Stimulated activated naive CD8-positive, alpha-beta T cell treated with anti-CD3 and anti-CD28 coated beads, Interleukin-15, Interleukin-2, amounts not matched to agents 100 ng/mL and 50 ng/mL, for 24 hours (primary cell): Measurements from ENCODE around the gene GUCA2B.

Experiments
- H3K27ac Mint-ChIP-seq: one replicate; pipeline ENCODE4 v1.8.0; 2021; ENCODE audit warnings: mild to moderate bottlenecking, mixed read lengths
- H3K27me3 Mint-ChIP-seq: one replicate; pipeline ENCODE4 v1.8.0; 2021; ENCODE audit warnings: mixed read lengths
- H3K36me3 Mint-ChIP-seq: one replicate; pipeline ENCODE4 v1.8.0; 2021; ENCODE audit warnings: low read depth, mixed read lengths
- H3K4me1 Mint-ChIP-seq: one replicate; pipeline ENCODE4 v1.8.0; 2021; ENCODE audit warnings: low read depth, mixed read lengths
- H3K4me3 Mint-ChIP-seq: one replicate; pipeline ENCODE4 v1.8.0; 2021; ENCODE audit warnings: mild to moderate bottlenecking, mixed read lengths
- H3K9me3 Mint-ChIP-seq: one replicate; pipeline ENCODE4 v1.8.0; 2021; ENCODE audit warnings: mixed read lengths

The GUCA2B gene

DNA sequence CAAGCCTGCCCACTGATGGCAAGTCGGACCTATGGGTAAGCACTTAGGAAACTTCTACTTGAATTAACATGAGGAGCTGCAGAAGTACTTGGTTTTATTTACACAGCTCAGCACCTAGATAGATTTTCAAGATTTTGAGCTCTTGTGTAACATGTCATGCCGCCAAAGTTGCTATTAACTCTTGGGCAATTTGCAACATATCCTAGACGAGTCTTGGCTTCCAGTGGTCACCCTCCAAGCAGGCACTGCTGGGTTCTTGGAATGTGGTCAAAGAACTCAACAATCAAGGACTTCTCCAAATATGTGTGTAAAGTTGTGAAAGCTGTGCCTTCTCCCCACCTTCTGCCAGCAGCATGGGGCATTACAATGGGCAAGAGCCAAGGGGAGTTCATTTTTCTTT is 17.8 kb upstream of the GUCA2B start:
- Mint-ChIP-seq H3K27me3 (peaks cover 3% of the 10 kb centered on the region), H3K4me3 (no peak overlapping the region), H3K9me3 (no peaks in the 10 kb centered on the region), H3K27ac (no peak overlapping the region), H3K4me1 (no peaks in the 10 kb centered on the region), H3K36me3 (no peaks in the 10 kb centered on the region)

- H3K36me3 Mint-ChIP-seq, result no peaks in the 10 kb centered on the region
- H3K27me3 Mint-ChIP-seq, result peaks cover 6% of the 10 kb centered on the region
- no peak overlapping the region for H3K27ac Mint-ChIP-seq
- H3K9me3 Mint-ChIP-seq, result no peaks in the 10 kb centered on the region
- no peaks in the 10 kb centered on the region for H3K4me1 Mint-ChIP-seq
- no peak overlapping the region for H3K4me3 Mint-ChIP-seq
Measured at GRCh38 chr1:42136466-42136865, 16.7 kb upstream of the GUCA2B start.

DNA sequence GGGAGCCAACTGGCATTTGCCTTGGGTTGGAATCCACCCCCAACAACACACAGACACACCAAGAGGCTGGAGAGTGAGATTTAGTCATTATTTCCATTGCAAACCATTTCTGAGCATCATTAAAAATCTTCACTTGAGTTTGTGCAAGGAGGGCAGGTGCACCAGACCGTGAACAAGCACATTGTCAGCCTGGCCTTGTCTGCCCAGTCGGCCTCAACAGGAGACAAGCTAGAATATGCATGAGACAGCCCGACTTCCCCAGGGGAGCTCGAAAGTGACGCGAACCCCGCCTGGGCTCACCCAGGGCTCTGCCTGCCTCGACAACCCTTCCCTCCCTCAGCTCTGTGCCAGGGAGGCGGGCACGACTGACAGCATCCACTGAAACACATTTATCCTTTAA is 15.4 kb upstream of the GUCA2B start:
- Mint-ChIP-seq H3K27ac (no peak overlapping the region), H3K36me3 (no peaks in the 10 kb centered on the region), H3K9me3 (no peaks in the 10 kb centered on the region), H3K27me3 (peaks cover 12% of the 10 kb centered on the region), H3K4me1 (no peaks in the 10 kb centered on the region), H3K4me3 (no peak overlapping the region)

DNA sequence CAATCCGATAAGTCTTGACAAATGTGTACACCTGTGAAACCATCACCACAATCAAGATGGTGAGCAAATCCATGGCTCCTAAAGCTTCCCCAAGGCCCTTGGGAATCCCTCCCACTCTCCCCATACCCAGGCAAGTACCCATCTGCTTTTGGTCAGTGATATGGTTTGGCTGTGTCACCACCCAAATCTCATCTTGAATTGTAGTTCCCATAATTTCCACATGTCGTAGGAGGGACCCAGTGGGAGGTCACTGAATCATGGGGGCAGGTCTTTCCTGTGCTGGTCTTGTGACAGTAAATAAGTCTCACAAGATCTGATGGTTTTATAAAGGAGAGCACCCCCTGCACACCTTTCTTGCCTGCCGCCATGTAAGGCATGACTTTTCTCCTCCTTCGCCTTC is 14.6 kb upstream of the GUCA2B start:
- Mint-ChIP-seq H3K27me3 (peaks cover 12% of the 10 kb centered on the region), H3K4me3 (no peak overlapping the region), H3K9me3 (no peaks in the 10 kb centered on the region), H3K4me1 (peaks cover 6% of the 10 kb centered on the region), H3K27ac (no peak overlapping the region), H3K36me3 (no peaks in the 10 kb centered on the region)

DNA sequence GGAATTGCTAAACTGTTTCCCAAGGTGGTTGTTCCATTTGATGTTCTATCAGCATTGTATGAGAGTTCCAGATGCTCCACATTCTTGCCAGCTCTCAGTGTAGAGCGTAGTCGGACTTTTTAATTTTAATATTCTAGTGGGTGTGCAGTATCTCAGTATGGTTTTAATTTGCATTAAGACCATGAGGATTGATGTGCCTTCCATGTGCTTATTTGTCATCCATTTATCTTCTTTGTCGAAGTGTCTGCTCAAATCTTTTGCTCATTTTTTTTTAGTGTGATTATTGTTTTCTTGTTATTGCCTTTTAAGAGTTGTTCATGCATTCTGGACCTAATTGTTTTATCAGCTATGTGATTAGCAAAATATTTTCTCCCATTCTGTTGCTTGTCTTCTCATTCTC is 13.8 kb upstream of the GUCA2B start:
- Mint-ChIP-seq H3K9me3 (no peaks in the 10 kb centered on the region), H3K4me1 (peaks cover 6% of the 10 kb centered on the region), H3K27ac (no peak overlapping the region), H3K27me3 (peaks cover 12% of the 10 kb centered on the region), H3K36me3 (no peaks in the 10 kb centered on the region), H3K4me3 (no peak overlapping the region)

DNA sequence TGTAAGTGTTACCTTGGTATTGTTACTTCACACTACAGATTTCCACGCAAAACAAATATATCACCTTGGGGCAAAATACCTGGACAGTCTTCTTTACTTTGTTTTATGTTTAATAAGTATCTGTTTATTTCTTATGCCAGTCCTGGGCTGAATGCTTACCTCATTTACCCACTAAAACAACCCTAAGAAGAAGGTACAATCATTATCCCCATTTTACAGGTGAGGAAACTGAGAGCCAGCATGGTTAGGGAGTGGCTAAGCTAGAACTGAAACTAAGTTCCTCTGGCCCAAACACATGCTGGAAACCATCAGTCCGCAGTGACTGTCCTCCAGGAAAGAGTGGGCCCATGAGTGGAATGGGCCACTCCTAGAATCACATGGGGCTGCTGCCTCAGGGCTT is 13.0 kb upstream of the GUCA2B start:
- Mint-ChIP-seq H3K36me3 (no peaks in the 10 kb centered on the region), H3K27ac (no peak overlapping the region), H3K9me3 (no peaks in the 10 kb centered on the region), H3K27me3 (peaks cover 12% of the 10 kb centered on the region), H3K4me1 (peaks cover 6% of the 10 kb centered on the region), H3K4me3 (no peak overlapping the region)

- no peak overlapping the region for H3K4me3 Mint-ChIP-seq
- peaks cover 8% of the 10 kb centered on the region for H3K27me3 Mint-ChIP-seq
Measured at GRCh38 chr1:42141978-42142377, 11.2 kb upstream of the GUCA2B start.

GRCh38 chr1:42142894-42143675 is 10.1 kb upstream of the GUCA2B start:
- peaks cover 8% of the 10 kb centered on the region for H3K27me3 Mint-ChIP-seq
- no peaks in the 10 kb centered on the region for H3K9me3 Mint-ChIP-seq
- no peaks in the 10 kb centered on the region for H3K36me3 Mint-ChIP-seq
- peaks cover 6% of the 10 kb centered on the region for H3K4me1 Mint-ChIP-seq
- no peak overlapping the region for H3K4me3 Mint-ChIP-seq
- no peak overlapping the region for H3K27ac Mint-ChIP-seq

More at GRCh38 chr1:42141978-42142377, 11.2 kb upstream of the GUCA2B start:
- no peaks in the 10 kb centered on the region for H3K9me3 Mint-ChIP-seq
- no peaks in the 10 kb centered on the region for H3K36me3 Mint-ChIP-seq
- H3K4me1 Mint-ChIP-seq, result peaks cover 6% of the 10 kb centered on the region
- no peak overlapping the region for H3K27ac Mint-ChIP-seq

DNA sequence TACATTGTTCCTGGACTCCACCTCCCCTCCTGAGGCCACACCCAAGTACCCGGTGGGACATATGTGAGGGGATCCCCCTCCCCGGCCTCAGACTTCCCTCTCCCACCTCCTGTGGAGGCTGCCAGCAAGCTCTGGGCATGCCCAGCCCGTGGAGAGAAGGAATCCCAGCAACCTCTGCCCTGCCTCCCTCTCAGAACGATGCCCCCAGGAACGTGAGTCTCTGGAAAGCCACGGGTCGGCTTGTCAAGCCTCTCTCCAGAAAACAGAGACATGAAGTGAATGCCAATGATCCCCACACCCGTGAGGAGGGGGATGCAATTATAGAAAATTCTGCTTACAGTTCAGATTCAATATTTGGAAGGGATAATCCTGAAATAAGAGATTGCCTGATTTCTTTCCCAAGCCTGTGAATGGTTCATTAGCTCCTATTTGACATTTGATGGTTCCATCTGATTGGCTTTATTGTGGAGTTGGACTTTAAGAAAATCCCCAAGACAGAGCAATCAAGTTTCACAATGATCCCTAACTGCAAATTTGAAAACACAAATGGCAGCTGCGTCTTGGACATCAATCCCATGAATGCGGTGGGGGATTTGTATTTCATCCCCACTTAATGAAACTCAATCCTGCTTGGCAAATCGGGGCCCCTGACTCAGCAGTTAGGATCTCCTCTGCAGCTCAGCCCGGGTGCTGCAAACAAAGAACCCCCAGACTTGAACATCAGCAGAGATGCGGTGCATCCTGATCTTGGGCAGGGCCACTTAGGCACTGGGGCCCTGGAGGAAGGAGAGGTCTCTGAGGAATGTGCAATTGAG is 9.1 kb upstream of the GUCA2B start:
- Mint-ChIP-seq H3K27me3 (peaks cover 8% of the 10 kb centered on the region), H3K4me1 (peaks cover 6% of the 10 kb centered on the region), H3K36me3 (no peaks in the 10 kb centered on the region), H3K4me3 (no peak overlapping the region), H3K9me3 (no peaks in the 10 kb centered on the region), H3K27ac (no peak overlapping the region)

DNA sequence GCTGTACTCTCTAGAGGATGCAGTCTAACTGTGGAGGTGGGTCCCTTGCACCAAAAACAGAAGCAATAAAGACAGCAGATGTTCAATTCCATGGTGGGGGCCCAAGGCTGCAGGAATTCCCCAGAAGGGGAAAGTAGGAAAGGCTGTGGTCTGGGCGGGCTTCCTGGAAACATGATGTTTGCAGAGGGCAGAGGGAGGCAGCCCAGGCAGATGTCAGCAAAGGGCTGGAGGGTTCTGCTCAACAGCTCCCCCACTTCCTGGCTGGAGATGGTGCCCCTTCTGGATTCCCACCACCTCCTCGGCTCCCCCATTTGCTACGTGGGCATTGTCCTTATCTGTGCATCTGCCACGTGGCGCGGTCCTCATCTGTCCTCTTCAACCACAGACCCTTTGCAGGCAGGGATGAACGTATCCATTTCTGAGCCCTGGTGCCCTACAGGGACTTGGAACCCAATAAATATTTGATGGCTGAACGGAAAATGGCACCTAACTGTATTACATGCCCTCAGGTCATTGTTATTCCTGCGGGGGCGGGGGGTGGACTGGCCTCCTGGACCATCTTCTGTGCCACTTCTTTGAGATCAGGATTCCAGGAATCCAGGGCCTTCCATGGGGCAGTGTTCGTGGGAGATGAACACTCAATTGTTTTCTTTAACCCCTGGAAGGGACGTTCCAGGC is 8.4 kb upstream of the GUCA2B start:
- Mint-ChIP-seq H3K36me3 (no peaks in the 10 kb centered on the region), H3K9me3 (no peaks in the 10 kb centered on the region), H3K4me3 (no peak overlapping the region), H3K27me3 (peaks cover 8% of the 10 kb centered on the region), H3K4me1 (peaks cover 6% of the 10 kb centered on the region), H3K27ac (no peak overlapping the region)

GRCh38 chr1:42145389-42145716 is 7.9 kb upstream of the GUCA2B start:
- Mint-ChIP-seq H3K4me3 (no peak overlapping the region), H3K27ac (no peak overlapping the region), H3K4me1 (peaks cover 6% of the 10 kb centered on the region), H3K36me3 (no peaks in the 10 kb centered on the region), H3K9me3 (no peaks in the 10 kb centered on the region), H3K27me3 (peaks cover 12% of the 10 kb centered on the region)

- H3K9me3 Mint-ChIP-seq, result no peaks in the 10 kb centered on the region
- H3K4me3 Mint-ChIP-seq, result no peak overlapping the region
Measured at GRCh38 chr1:42145764-42146625, 7.2 kb upstream of the GUCA2B start.

DNA sequence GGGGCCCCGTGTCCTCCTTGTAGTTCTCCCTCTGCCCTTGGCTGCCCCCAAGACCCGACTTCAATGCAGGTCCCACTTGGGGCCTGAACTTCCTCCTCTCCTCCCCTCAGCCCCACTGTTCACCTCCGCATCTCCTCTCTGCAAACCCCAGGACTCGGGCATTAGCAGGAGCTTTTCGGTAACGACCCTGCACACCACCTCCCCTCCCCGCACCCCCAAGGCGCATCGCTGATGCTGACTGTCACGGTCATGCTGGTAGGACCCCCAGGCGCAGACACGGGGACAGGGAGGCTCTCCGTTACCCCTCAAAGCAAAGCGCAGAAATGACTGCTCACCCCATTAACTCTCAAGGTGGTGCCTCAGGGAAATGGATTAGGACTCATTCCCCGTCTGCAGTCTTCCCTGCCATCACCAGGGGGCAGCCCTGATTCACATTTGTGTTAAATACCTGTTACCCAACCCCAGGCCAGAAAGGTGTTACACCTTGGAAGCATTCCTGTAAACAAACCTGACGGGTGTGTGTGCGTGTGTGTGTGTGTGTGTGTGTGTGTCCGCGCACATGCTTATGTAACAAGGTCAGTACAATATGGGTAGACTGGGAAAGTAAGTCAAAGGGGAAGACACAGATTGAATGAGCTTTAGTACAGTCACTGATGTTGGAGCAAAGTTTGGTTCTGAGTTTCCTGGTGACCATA is 6.4 kb upstream of the GUCA2B start:
- Mint-ChIP-seq H3K27me3 (peaks cover 10% of the 10 kb centered on the region), H3K36me3 (no peaks in the 10 kb centered on the region), H3K9me3 (no peaks in the 10 kb centered on the region), H3K27ac (no peak overlapping the region), H3K4me1 (peaks cover 6% of the 10 kb centered on the region), H3K4me3 (no peak overlapping the region)

More at GRCh38 chr1:42145764-42146625, 7.2 kb upstream of the GUCA2B start:
- Mint-ChIP-seq H3K27ac (no peak overlapping the region), H3K27me3 (peaks cover 12% of the 10 kb centered on the region), H3K36me3 (no peaks in the 10 kb centered on the region), H3K4me1 (peaks cover 6% of the 10 kb centered on the region)

DNA sequence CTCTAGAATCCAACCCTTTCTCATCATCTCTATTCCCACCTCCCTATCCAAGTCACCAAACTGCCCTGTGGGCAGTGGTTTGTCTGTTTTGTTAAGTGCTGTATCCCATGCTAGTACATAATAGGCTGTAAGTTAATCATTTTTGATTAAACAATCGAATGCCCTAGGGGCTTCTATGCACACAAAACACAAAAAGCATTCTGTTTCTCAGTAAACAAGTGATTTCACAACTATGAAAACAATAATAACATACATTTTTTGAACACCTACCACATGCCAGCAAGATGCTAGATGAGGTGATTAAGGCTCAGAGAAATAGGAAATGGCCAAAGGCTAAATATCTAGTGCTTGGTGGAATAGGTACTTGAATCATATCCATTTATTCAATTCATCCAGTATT is 5.0 kb upstream of the GUCA2B start:
- H3K4me1 Mint-ChIP-seq, result peaks cover 4% of the 10 kb centered on the region
- H3K36me3 Mint-ChIP-seq, result no peaks in the 10 kb centered on the region
- no peak overlapping the region for H3K27ac Mint-ChIP-seq
- H3K9me3 Mint-ChIP-seq, result no peaks in the 10 kb centered on the region
- H3K27me3 Mint-ChIP-seq, result peaks cover 9% of the 10 kb centered on the region
- no peak overlapping the region for H3K4me3 Mint-ChIP-seq
